GM23338 (cell line): ENCODE measurements around the gene SIGMAR1. TPM values are rescaled to one million over a fixed set of nuclear protein-coding genes. Genes with fewer than 3 reads are reported as not detected.

Experiments used
- ATAC-seq: fragments of 200-7000 bp; cut with Tn5 transposase; 3 replicates; pipeline ENCODE4 v1.9.1; 2020
- DNase-seq: peaks from one replicate; pipeline ENCODE4 v3.0.0-alpha.2; 2015; ENCODE audit warnings: low spot score
- H2AFZ ChIP-seq: fragments of 200-600 bp; sonication (generic); 2 replicates; pipeline ENCODE4 v1.8.0; 2016; ENCODE audit warnings: antibody characterized with exemption, mild to moderate bottlenecking, moderate library complexity
- H3F3A ChIP-seq: fragments of 200-600 bp; sonication (generic); replicated peaks from 2 replicates; pipeline ENCODE4 v1.8.0; 2017; ENCODE audit warnings: antibody characterized with exemption, mixed run types, low read depth
- H3K27ac ChIP-seq: fragments of 200-600 bp; sonication (generic); 2 replicates; pipeline ENCODE4 v1.6.1; 2016; ENCODE audit warnings: low read depth
- H3K27me3 ChIP-seq: fragments of 200-600 bp; sonication (generic); 2 replicates; pipeline ENCODE4 v1.8.0; 2016; ENCODE audit warnings: mild to moderate bottlenecking, mixed run types, moderate library complexity; ENCODE audit not compliant: insufficient read depth
- H3K36me3 ChIP-seq: fragments of 200-600 bp; sonication (generic); 2 replicates; pipeline ENCODE4 v1.8.0; 2016; ENCODE audit warnings: mild to moderate bottlenecking; ENCODE audit not compliant: insufficient read depth
- H3K4me1 ChIP-seq: fragments of 200-600 bp; sonication (generic); 2 replicates; pipeline ENCODE4 v1.8.0; 2016; ENCODE audit warnings: mild to moderate bottlenecking, moderate library complexity; ENCODE audit not compliant: insufficient read depth
- H3K4me2 ChIP-seq: fragments of 200-600 bp; sonication (generic); 2 replicates; pipeline ENCODE4 v1.7.1; 2017; ENCODE audit warnings: mixed run types
- H3K4me3 ChIP-seq: fragments of 200-600 bp; sonication (generic); 2 replicates; pipeline ENCODE4 v1.6.1; 2016; ENCODE audit warnings: mixed run types
- H3K79me2 ChIP-seq: fragments of 200-600 bp; sonication (generic); replicated peaks from 2 replicates; pipeline ENCODE4 v1.8.0; 2017; ENCODE audit warnings: mild to moderate bottlenecking; ENCODE audit not compliant: insufficient read depth
- H3K9me2 ChIP-seq: fragments of 200-600 bp; sonication (generic); 2 replicates; pipeline ENCODE4 v1.8.0; 2017; ENCODE audit not compliant: insufficient read depth
- H4K20me1 ChIP-seq: fragments of 200-600 bp; sonication (generic); replicated peaks from 2 replicates; pipeline ENCODE4 v1.8.0; 2017; ENCODE audit warnings: mild to moderate bottlenecking; ENCODE audit not compliant: insufficient read depth
- H3K27ac Mint-ChIP-seq: 2 replicates; pipeline ENCODE4 v1.8.0; 2020; ENCODE audit warnings: inconsistent platforms, mild to moderate bottlenecking, moderate library complexity, mixed read lengths
- H3K27me3 Mint-ChIP-seq: 3 replicates; pipeline ENCODE4 v1.8.0; 2022; ENCODE audit warnings: low read depth, mild to moderate bottlenecking, moderate library complexity, mixed read lengths, inconsistent platforms; ENCODE audit not compliant: insufficient read depth, poor library complexity
- H3K36me3 Mint-ChIP-seq: 3 replicates; pipeline ENCODE4 v1.8.0; 2021; ENCODE audit warnings: low read depth, mild to moderate bottlenecking, inconsistent platforms, moderate library complexity, mixed read lengths
- H3K4me1 Mint-ChIP-seq: 3 replicates; pipeline ENCODE4 v1.8.0; 2020; ENCODE audit warnings: mild to moderate bottlenecking, inconsistent platforms, mixed read lengths
- H3K4me3 Mint-ChIP-seq: 3 replicates; pipeline ENCODE4 v1.8.0; 2021; ENCODE audit warnings: moderate library complexity, mild to moderate bottlenecking, inconsistent platforms, mixed read lengths
- H3K9me3 Mint-ChIP-seq: 3 replicates; pipeline ENCODE4 v1.8.0; 2020; ENCODE audit warnings: moderate library complexity, mild to moderate bottlenecking, inconsistent platforms, mixed read lengths
- EZH2 ChIP-seq: fragments of 200-600 bp; sonication (generic); IDR thresholded peaks from one replicate; pipeline ENCODE4 v1.8.0; 2017; ENCODE audit warnings: antibody characterized with exemption, mild to moderate bottlenecking, low read depth; ENCODE audit not compliant: unreplicated experiment
- NANOG ChIP-seq: IDR thresholded peaks from 2 replicates; pipeline ENCODE4 v1.6.1; 2016; ENCODE audit warnings: antibody characterized with exemption, borderline replicate concordance
- REST ChIP-seq: IDR thresholded peaks from one replicate; pipeline ENCODE4 v1.6.1; 2018; ENCODE audit warnings: antibody characterized with exemption; ENCODE audit not compliant: unreplicated experiment
- ZNF331 ChIP-seq: fragments of 250-450 bp; sonication (Bioruptor Pico); IDR thresholded peaks from 2 replicates; pipeline ENCODE4 v1.5.0; 2020; ENCODE audit warnings: low read depth, mild to moderate bottlenecking, moderate library complexity
- ZNF462 ChIP-seq: fragments of 250-450 bp; sonication (Bioruptor Pico); IDR thresholded peaks from 2 replicates; pipeline ENCODE4 v1.5.0; 2020; ENCODE audit warnings: mild to moderate bottlenecking, moderate library complexity
- polyA plus RNA-seq: library from polyadenylated mRNA; unstranded; fragments of >200 nt; fragmentation: Nextera tagmentation; extraction: Ambion mirVana; gene quantifications from 2 replicates; pipeline ENCODE4 v1.2.1, GENCODE V29; 2016
- total RNA-seq: library from RNA; depleted of rRNA; stranded (reverse); fragments of >200 nt; shearing (Covaris generic); gene quantifications from 2 replicates; pipeline ENCODE4 v1.2.3, GENCODE V29; 2014

SIGMAR1 gene
- total and polyA plus RNA-seq, 2 experiments from 2014 or later: 82.3 to 167 TPM

GRCh38 chr9:34625186-34625486, 12.5 kb downstream of the SIGMAR1 start:
- TF ChIP-seq ZNF331 (CRISPR knock-in tag): no peak
- TF ChIP-seq REST: no peak
- TF ChIP-seq NANOG: no peak
- H3K9me2 ChIP-seq: 0 out of 2 replicates have a peak, but pooled peaks cover 4% of the 10 kb centered on the region
- no peak overlapping the region for H3K27ac ChIP-seq
- H2AFZ ChIP-seq: no peak overlapping the region
- ATAC-seq (no peak), DNase-seq (no peak)
- H3K4me1 Mint-ChIP-seq: peaks cover 21% of the 10 kb centered on the region
- H3K9me3 Mint-ChIP-seq: peaks cover 4% of the 10 kb centered on the region; the same call in 1 of the 3 replicates
- H3F3A ChIP-seq: 0 out of 2 replicates have a peak, but pooled peaks cover 3% of the 10 kb centered on the region
- H3K4me1 ChIP-seq: peaks cover 13% of the 10 kb centered on the region; the same call in 1 of the 2 replicates
- H3K4me2 ChIP-seq: peak overlapping the region; percentile 81
- no peaks in the 10 kb centered on the region for H3K79me2 ChIP-seq
- H3K27me3 Mint-ChIP-seq: peaks cover 80% of the 10 kb centered on the region
- H4K20me1 ChIP-seq: no peaks in the 10 kb centered on the region; the same call in 1 of the 2 replicates
- H3K27me3 ChIP-seq: peaks cover 96% of the 10 kb centered on the region
- no peaks in the 10 kb centered on the region for H3K36me3 ChIP-seq
- H3K4me3 Mint-ChIP-seq: peak overlapping the region; percentile 12; the same call in 1 of the 3 replicates
- peaks cover 4% of the 10 kb centered on the region; the same call in 1 of the 3 replicates for H3K36me3 Mint-ChIP-seq
- no peak overlapping the region for H3K4me3 ChIP-seq
- H3K27ac Mint-ChIP-seq: no peak overlapping the region

- no peak overlapping the region for H3K27ac Mint-ChIP-seq
Measured at GRCh38 chr9:34624475-34625185, 13.0 kb downstream of the SIGMAR1 start.

More at GRCh38 chr9:34624475-34625185, 13.0 kb downstream of the SIGMAR1 start:
- Histone ChIP-seq H3K4me2 (peak overlapping the region; percentile 81), H3K79me2 (no peaks in the 10 kb centered on the region), H3K4me3 (peak overlapping the region; percentile 52), H2AFZ (peak overlapping the region; percentile 91), H4K20me1 (no peaks in the 10 kb centered on the region; the same call in 1 of the 2 replicates), H3F3A (0 out of 2 replicates have a peak, but pooled peaks cover 3% of the 10 kb centered on the region), H3K27me3 (peaks cover 91% of the 10 kb centered on the region), H3K9me2 (0 out of 2 replicates have a peak, but pooled peaks cover 4% of the 10 kb centered on the region), H3K4me1 (peaks cover 15% of the 10 kb centered on the region; the same call in 1 of the 2 replicates), H3K36me3 (no peaks in the 10 kb centered on the region), H3K27ac (no peak overlapping the region)
- ATAC-seq (peak; percentile 9), DNase-seq (peak; percentile 48)
- H3K4me3 Mint-ChIP-seq: peak overlapping the region; percentile 52; the same call in 2 of the 3 replicates
- H3K4me1 Mint-ChIP-seq: peaks cover 21% of the 10 kb centered on the region
- TF ChIP-seq ZNF462 (no peak), EZH2 (peak; percentile 86)
- peaks cover 4% of the 10 kb centered on the region; the same call in 1 of the 3 replicates for H3K36me3 Mint-ChIP-seq
- H3K27me3 Mint-ChIP-seq: peaks cover 78% of the 10 kb centered on the region
- peaks cover 4% of the 10 kb centered on the region; the same call in 1 of the 3 replicates for H3K9me3 Mint-ChIP-seq
